SKM-1 (cell line): ENCODE results near the gene DGKQ.
"Not testable (repeated sequence)": the region's sequence is repeated elsewhere in the genome, so short reads cannot be mapped to it uniquely, and the experiment has no call there.

Experiments used
- DNase-seq: peaks from one replicate; lab custom pipeline; 2025; ENCODE audit not compliant: unreplicated experiment; lab: John Stamatoyannopoulos, UW

The DGKQ gene

DNA sequence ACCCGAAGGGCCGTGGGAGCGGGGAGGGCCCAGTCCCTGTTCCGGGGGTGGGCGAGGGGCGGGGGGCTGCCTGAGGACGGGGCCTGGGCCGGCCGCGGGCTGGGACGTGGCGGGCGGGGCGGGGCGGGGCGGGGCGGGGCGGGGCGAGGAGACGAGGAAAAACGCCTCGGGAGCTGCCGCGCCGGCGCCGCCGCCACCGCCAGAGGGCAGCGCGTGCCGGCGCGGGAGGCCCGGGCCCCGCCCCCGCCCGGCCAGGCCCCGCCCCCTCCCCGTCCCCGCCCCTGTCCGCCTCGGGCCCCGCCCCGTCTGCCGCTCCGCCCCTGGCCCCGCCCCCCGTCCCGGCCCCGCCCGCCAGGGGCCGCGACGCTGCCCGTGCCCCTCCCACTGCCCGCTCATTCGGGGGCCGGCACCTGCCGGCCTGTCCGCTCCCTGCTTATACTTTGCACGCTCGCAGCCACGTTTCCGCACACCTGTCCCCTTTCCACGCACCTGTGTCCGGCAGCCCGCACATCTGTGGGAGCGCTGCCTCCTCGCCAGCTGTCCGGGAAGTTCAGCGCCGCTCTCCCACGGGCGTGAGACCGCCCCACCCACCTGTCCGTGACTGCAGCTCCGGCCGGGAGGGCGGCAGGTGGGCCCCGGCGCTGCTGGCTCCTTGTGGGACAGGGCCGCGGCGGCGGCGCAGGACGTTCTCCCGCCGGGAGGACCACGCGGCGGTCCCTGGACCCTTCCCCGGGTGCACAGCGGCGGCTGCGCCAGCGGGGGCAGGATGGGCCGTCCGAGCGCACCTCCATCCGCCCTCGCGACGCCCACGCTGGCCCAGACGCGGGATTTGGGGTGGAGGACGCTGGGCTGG, 36.4 kb upstream of the DGKQ start:
- peak; percentile 75 for DNase-seq

DNA sequence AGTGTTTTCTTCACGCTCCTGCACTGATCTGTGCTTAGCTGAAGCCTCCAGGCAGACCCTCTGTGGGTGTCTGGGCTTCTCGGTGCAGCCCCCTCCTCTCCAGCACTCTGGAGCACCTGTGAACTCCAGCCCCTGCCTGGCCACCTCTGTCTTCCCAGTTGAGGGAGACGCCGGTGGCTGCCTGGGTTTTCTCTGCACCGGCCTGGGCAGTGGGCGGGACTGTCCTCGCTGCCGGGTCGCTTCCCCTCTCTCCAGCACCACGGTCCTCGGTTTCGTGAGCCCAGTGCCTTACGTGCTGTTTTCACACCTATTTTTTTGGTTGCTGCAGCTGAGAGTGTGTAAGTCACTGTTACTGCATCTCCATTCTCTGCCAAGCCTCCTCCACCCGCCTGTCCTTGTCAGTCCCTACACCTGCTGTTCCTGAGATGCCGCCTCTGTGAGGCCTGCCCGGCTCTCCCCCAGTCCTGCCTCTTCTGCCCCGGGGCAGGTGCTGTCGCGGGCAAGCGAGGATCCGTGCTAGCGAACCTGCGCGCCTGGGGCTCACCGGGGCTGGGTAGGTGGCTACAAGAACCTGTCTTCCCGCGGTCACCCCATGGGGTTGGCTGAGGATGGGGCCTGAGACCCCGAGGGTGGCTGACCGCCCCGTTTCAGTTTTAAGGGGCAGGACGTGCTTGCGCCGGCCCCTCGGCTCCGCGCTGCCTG, 35.6 kb upstream of the DGKQ start:
- DNase-seq = no peak

DNA sequence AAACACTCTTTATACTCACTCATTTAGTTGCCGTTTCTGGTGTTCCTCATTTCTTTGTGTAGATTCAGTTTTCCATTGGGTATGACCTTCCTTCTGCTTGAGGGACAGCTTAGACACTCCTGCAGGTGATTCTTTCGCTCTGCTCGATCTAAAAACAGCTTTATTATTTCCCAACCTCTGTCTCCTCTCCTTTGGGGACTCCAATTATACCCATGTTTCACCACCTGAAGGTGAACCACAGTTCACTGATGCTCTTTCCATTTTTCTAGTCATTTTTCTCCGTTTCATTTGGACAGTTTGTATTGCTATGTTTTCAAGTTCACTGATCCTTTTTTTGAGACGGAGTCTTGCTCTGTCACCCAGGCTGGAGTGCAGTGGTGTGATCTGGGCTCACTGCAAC, 33.5 kb upstream of the DGKQ start:
- no peak for DNase-seq

DNA sequence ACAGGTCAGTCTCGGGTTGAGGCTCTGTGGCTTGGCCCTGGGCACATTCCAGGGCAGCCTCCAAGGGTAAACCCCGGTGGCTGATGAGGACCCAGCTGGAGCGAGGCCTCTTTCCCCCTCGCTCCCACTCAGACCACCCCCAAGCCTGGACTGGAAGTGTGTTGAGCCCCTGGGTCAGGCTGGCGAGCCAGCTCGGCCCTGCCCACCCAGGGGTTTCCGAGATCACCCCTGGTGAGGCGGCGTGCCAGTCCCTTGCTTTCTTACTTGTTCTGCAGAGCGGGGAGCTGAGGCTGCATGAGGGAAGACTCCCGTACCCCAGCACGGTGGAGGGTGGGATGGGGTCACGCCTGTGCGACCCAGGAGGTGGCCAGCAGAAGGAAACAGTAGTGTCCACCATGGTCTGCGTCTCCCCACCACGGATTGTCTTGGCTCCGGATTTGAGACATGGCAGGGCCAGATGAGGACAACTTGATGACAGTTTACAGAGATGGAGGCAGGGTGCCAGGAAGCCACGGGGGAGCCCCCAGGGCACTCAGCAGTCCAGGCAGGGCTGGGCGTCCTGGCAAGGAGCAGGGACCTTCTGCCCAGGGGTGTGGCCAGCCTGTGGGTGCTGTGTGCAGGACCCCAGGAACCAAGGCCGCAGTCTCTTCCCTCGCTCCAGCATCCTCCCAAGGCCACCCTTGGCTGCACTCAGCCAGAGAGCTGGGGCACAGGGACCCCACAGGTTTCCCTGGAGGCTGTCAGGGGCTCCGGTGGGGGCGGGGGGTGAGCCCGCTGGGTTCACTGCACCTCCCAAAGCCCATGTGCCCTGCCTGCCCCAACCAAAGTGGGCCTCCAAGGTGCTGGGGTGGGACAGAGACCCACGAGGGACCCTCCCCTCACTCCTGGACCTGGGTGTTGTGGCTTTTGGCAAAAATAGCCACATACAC, 31.5 kb upstream of the DGKQ start:
- no peak for DNase-seq

DNA sequence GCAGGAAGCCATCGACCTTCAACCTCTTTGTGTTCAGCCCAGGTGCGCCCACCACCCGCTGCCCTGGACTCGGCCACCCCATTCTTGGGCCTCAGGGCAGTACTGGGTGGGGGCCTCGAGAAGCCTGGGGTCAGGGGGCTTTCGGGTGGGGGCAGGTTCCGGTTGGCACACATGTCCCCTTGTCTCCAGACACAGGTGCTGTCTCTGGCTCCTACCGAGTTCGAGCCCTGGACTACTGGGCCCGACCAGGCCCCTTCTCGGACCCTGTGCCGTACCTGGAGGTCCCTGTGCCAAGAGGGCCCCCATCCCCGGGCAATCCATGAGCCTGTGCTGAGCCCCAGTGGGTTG, 30.7 kb upstream of the DGKQ start:
- no peak for DNase-seq

DNA sequence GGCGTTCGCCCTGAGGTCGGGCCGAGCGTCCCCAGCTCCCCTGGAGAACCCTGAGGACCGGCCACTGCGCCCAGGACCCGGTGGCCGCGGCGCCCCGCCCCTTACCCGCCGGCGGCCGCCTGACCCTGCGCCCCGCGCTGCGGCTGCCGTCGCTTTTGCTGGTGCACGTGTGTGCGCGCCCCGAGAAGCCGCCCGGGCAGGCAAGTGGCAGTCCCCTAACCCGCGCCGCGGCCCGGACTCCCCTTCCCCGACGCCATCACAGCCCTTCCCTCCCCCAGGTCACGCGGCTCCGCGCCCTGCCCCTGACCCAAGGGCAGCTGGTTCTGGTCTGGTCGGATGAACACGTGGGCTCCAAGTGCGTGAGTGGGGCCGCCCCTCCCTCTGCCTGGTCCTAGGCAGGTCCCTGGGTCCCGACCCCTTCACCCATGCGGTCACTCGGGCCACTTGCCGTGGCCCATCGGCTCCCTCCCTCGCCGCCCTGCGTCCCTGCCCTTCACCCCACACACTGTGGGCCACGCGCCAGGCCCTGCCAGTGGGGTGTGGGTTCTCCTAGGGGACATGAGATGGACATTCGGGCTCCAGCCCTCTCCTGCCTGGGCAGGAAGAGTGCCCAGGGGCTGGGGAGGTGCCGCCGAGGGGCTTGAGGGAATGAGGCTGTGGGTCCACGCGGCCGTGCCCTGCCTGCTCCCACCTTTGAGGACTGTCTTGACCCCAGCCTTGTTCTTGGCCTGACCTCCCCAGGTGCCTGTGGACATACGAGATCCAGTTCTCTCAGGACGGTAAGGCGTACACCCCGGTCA, 30.1 kb upstream of the DGKQ start:
- DNase-seq = no peak

DNA sequence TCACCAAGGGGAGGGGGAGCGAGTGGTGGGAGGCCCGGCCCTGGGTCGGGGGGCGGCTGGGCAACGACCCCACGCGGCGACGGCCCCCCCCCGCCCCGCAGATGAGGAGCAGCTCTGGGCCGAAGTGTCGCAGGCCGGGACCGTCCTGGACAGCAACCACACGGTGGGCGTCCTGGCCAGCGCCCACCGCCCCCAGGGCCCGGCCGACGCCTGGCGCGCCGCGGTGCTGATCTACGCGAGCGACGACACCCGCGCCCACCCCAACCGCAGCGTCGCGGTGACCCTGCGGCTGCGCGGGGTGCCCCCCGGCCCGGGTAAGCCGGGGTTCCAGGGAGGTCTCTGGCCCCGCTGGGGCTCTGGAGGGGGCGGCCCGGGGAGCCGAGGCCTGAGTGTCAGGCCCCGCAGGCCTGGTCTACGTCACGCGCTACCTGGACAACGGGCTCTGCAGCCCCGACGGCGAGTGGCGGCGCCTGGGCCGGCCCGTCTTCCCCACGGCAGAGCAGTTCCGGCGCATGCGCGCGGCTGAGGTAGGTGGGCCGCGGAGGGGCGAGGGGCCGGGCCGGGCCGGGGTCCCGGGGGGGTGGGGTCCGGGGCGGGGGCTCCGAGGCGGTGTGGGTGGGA, 29.4 kb upstream of the DGKQ start:
- no peak for DNase-seq

DNA sequence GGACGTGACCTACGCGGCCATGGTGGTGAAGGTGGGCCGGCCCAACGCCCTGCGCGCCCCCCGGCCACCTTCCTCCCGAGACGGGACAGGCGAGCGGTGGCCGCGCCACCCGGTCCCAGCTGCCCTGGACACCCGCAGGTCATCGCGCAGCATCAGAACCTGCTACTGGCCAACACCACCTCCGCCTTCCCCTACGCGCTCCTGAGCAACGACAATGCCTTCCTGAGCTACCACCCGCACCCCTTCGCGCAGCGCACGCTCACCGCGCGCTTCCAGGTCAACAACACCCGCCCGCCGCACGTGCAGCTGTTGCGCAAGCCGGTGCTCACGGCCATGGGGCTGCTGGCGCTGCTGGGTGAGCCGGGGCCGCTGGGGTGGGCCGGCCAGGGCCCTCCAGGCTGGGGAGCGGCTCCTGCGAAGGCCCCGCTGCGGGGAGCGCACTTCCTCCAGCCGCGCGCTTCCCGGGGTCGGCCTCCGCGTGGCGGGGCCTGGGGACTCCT, 28.8 kb upstream of the DGKQ start:
- no peak for DNase-seq

DNA sequence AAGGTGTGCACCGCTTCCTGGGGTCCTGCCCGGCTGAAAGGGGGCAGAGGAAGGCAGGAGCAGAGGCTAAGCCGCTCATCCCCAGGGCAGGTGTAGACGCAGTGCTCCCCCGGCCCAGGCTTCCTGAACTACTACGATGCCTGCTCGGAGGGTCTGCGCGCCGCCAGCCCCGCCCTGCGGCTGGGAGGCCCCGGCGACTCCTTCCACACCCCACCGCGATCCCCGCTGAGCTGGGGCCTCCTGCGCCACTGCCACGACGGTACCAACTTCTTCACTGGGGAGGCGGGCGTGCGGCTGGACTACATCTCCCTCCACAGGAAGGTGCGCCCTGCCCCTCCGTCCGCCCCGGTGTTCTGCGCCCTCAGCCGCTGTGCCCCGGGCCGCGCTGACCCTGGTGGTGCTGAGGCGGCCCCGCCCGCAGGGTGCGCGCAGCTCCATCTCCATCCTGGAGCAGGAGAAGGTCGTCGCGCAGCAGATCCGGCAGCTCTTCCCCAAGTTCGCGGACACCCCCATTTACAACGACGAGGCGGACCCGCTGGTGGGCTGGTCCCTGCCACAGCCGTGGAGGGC, 28.3 kb upstream of the DGKQ start:
- DNase-seq = no peak

DNA sequence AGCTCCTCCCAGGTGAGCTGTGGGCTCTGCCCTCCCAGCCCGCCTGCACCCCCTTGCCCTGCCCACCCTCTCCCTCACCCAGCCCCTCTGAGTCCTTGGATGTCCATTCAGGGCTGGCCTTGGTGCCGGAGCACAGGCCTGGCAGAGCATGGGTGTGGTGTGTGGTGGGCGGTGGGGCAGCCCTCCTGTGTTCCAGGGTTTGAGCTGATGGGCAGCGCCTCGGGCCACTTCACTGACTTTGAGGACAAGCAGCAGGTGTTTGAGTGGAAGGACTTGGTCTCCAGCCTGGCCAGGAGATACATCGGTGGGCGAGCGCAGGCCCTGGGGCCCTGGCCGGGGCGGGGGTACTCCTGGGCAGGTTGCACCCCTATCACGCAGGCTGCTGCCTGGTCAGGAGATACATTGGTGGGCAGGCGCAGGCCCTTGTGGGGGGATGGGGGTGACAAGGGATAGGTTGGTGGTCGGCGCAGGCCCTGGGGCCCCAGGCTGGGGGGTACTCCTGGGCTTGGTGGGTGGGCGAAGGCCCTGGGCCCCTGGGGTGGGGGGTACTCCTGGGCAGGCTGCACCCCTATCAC, 27.4 kb upstream of the DGKQ start:
- DNase-seq = no peak

DNA sequence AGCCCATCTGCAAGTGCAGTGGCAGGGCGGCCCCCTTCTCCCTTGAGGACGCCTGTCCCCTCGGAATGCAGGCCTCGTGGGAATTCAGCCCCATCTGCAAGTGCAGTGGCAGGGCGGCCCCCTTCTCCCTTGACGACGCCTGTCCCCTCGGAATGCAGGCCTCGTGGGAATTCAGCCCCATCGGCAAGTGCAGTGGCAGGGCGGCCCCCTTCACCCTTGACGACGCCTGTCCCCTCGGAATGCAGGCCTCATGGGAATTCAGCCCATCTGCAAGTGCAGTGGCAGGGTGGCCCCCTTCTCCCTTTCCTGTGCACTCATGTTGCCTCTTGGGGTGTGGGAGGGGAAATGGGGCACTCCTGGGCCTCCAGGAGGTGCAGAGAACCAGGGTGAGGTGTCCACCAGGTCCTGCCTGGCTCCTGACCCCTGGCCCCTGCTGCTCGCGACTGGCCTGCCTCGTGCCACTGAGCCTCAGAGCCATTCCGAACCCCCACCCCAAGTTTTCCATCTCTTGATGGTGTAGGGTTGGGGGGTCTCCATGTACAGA, 26.6 kb upstream of the DGKQ start:
- DNase-seq = no peak

DNA sequence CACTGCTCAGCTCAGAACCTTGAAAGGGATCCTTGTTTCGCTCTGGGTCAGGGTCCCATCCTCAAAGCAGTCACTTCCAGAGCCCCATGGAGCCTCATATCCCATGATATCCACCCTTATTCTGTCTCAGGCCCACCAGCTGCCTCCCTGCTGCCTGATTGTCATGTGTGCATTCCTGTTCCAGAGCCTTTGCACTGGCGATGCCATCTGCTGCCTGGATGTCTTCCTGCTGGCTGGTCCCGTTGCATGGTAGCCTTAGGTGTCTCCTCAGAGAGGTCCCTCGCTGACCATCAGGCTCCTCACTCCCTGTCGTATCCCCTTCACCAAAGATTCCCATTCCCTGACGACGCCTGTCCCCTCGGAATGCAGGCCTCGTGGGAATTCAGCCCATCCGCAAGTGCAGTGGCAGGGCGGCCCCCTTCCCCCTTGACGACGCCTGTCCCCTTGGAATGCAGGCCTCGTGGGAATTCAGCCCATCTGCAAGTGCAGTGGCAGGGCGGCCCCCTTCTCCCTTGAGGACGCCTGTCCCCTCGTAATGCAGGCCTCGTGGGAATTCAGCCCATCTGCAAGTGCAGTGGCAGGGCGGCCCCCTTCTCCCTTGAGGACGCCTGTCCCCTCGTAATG, 26.0 kb upstream of the DGKQ start:
- not testable (repeated sequence) for DNase-seq

DNA sequence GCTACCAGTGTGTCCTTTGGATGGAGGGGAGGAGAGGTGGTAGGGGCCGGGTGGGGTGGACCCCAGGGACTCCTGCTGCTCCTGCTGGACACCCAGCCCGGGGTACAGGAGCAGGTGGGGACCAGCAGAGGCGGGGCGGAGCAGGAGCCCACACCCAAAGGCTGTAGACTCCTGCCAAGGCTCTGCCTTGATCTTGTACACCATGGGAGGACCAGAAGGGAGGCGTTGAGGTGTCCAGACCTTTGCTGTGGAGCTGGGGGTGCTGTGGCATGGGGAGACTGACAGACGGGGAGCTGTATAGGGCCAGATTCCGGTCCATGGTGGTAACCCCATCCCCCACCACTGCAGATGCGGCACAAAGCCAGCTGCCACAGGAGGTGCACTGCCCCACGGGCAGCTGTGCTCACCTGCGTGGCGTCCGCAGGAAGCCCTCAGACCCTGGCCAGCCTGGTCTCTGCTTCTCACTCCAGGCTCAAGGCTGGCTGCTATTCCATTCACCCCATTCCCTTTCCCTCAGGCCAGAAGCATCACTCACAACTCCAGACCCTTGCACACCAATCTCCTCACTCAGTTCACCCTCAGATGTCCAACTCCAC, 24.8 kb upstream of the DGKQ start:
- DNase-seq = no peak

DNA sequence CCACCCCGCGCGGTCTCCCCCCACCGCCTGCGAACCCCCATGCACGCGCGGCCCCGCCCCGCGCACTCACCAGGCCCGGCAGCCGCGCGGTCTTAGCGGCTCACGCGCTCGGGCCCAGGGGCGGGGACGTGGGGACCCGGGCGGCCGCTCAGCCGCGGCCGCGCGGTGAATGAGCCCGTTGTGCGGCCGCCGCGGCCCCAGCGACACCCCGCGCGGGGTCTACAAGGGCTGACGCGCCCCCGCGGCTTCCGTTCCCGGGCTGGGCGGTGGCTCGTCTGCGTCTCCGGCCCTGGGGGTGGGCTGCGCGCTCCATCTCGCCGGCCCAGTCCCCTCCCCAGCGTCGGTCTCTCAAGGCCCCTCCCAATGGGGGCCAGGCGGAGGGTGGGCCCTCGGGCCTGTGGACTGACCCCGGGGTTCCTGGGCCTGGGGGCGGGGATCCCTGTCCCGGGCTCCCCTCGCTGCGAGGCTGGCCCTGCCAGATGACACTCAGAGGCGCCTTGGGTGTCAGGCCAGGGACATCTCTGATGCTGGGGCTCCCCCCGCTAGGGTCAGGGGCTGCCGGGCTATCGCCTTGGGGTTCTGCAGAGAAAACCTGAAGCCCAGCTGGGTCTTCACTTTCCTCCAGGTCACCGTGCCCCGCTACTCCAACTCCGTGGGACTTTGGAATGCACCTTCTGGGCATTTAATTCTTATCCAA, 24.2 kb upstream of the DGKQ start:
- no peak for DNase-seq

DNA sequence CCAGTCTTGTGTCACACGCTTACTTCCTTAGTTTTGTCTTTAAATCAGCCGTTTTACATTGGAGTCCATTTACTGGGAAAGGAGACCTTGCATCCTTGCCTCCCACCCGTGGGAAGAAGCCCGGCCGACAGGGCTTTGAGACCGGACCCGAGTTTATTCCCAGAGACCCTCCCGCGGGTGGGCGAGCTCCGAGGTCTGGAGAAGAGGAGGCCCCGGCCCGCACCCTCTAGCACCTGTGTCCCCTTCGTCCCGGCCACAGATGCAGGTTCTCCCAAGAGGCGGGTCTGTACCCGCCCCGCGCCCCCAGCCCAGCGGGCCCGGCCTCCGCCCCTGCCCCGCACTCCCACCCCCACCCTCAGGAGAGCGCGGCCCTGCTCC, 23.6 kb upstream of the DGKQ start:
- no peak for DNase-seq

DNA sequence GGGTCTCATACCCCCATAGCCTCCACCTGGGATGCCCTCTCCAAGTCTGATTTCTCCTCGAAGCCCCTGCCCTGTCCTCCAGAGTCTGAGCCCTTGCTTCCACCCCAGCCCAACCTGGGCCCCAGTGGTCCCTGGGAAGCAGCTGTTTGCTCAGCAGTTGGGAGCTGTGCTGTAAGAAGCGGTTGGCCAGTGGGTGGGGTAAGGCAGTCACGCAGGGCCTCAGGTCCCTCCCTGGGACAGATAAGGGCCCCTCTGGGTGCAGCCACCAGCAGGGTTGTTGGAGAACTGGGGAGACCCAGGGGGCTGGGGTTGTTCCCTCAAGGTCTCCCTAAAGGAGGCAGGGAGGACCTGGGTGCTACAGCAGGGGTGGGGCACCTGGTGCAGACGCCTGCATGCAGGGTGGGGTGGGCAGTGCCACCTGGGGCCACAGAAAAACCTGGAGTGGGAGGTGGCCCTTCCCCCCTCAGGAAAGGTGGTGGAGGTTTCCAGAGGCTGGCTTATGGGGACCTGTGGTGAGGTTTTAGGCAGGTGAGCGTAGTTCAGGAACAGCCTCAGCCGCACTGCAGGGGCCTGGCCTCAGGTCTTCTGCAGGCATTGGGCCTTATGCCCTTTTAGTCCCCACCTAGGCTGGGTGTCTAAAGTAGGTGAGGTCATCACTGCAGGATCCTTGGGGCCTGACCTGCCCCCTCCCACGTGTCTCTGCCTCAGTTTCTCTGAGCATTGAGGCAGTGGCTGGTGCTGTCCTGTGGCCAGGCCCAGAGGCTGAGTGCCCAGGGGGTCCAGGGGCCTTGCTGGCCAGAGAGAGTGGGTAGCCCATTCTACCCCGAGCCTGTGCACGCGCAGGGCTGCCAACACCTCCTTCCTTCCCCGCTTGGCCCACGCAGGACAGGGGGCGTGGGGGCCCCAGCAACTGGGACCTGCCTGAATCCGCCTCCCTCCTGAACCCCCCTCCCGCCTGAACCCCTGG, 22.9 kb upstream of the DGKQ start:
- no peak for DNase-seq
